K562 (cell line): ENCODE measurements around the gene BASP1. TPM values are rescaled to one million over a fixed set of nuclear protein-coding genes. Genes with fewer than 3 reads are reported as not detected.
A peak's percentile ranks its signal among the peaks of the same experiment; 100 is the strongest.

Source experiments
- ATAC-seq: fragments of 200-7000 bp; cut with Tn5 transposase; 3 replicates; pipeline ENCODE4 v1.9.1; 2020; ENCODE audit warnings: moderate library complexity
- BruUV-seq: library from RNA; stranded (reverse); fragments of 400-500 nt; replicated peaks from 2 replicates; lab custom pipeline; 2021; lab: Mats Ljungman, UMichigan
- CTCF ChIA-PET: fragments of 300-600 bp; formaldehyde crosslinking; extraction: SDS; loops from one replicate; lab custom pipeline; 2021; ENCODE audit warnings: low intra/inter-chr PET ratio; lab: Yijun Ruan, JAX
- POLR2A ChIA-PET: fragments of 300-600, 350-650 bp; sonication (Branson Sonifier 250); formaldehyde crosslinking; extraction: SDS; loops from one replicate; lab custom pipeline; 2021; ENCODE audit warnings: antibody characterized with exemption, inconsistent platforms; lab: Yijun Ruan, JAX
- DNase-seq, 4 experiments: peaks; one replicate each; pipeline versions ENCODE4 v3.0.0 to v3.0.0-alpha.2; 2011 to 2018; ENCODE audit warnings: low spot score in 3 of 4, mixed read lengths in 3 of 4; ENCODE audit errors: extremely low read depth in 1 of 4
- FAIRE-seq: peaks from 2 replicates; lab custom pipeline; 2011; peaks lifted over from hg19 to GRCh38; lab: Jason Lieb, UNC
- H2AFZ ChIP-seq: 2 replicates; pipeline ENCODE4 v1.6.0; 2011; ENCODE audit warnings: low read depth, low read length, control low read depth, inconsistent platforms
- H3K27ac ChIP-seq: fragments of 200-600 bp; 3 replicates; pipeline ENCODE4 v1.8.0; 2011; ENCODE audit warnings: low read depth, mild to moderate bottlenecking, control low read depth, inconsistent platforms, low read length, moderate library complexity, mixed read lengths; ENCODE audit errors: extremely low read depth
- H3K27me3 ChIP-seq, 2 experiments: fragments of 300-600 bp in 1 of 2; 2 replicates in 1 of 2; 3 replicates in 1 of 2; pipeline versions ENCODE4 v1.6.0 to v1.8.0; 2011; ENCODE audit warnings: inconsistent platforms in 2 of 2, low read length in 2 of 2, mild to moderate bottlenecking in 1 of 2, mixed read lengths in 1 of 2, moderate library complexity in 1 of 2; ENCODE audit not compliant: control insufficient read depth in 2 of 2, insufficient read depth in 2 of 2
- H3K36me3 ChIP-seq: fragments of 300-600 bp; 3 replicates; pipeline ENCODE4 v1.8.0; 2011; ENCODE audit warnings: mild to moderate bottlenecking, low read length, inconsistent platforms; ENCODE audit not compliant: control insufficient read depth, insufficient read depth
- H3K4me1 ChIP-seq, 2 experiments: fragments of 200-600 bp in 1 of 2; replicated peaks in 1 of 2; 2 replicates in 1 of 2; 3 replicates in 1 of 2; pipeline versions ENCODE4 v1.5.1 to v1.8.0; 2011; ENCODE audit warnings: inconsistent platforms in 2 of 2, low read length in 2 of 2, mild to moderate bottlenecking in 1 of 2, mixed read lengths in 1 of 2, moderate library complexity in 1 of 2; ENCODE audit not compliant: control insufficient read depth in 2 of 2, insufficient read depth in 2 of 2
- H3K4me2 ChIP-seq: 2 replicates; pipeline ENCODE4 v1.6.1; 2011; ENCODE audit warnings: low read length, control low read depth, inconsistent platforms, mixed read lengths; ENCODE audit not compliant: insufficient read depth
- H3K4me3 ChIP-seq: fragments of 200-600 bp; sonication (generic), shearing (Covaris generic); 2 replicates; pipeline ENCODE4 v1.5.1; 2016; ENCODE audit warnings: control low read depth, inconsistent platforms
- H3K79me2 ChIP-seq: fragments of 200-600 bp; 3 replicates; pipeline ENCODE4 v1.8.0; 2011; ENCODE audit warnings: low read length, inconsistent platforms; ENCODE audit not compliant: control insufficient read depth, insufficient read depth
- H3K9ac ChIP-seq, 2 experiments: 2 replicates each; pipeline versions ENCODE4 v1.6.0 to v1.6.1; 2011; ENCODE audit warnings: low read depth in 2 of 2, low read length in 2 of 2, control low read depth in 1 of 2, inconsistent platforms in 1 of 2, mild to moderate bottlenecking in 1 of 2, mixed read lengths in 1 of 2; ENCODE audit not compliant: insufficient read depth in 1 of 2
- H3K9me1 ChIP-seq: one replicate; pipeline ENCODE4 v1.6.0; 2011; ENCODE audit warnings: inconsistent platforms, mild to moderate bottlenecking, low read length, moderate library complexity; ENCODE audit not compliant: control insufficient read depth, insufficient read depth
- H3K9me3 ChIP-seq: replicated peaks from 2 replicates; pipeline ENCODE4 v1.5.1; 2011; ENCODE audit warnings: low read depth, low read length, inconsistent platforms; ENCODE audit not compliant: control insufficient read depth, insufficient read depth
- H4K20me1 ChIP-seq: replicated peaks from 2 replicates; pipeline ENCODE4 v1.6.1; 2011; ENCODE audit warnings: low read length, inconsistent platforms, mixed read lengths; ENCODE audit not compliant: control insufficient read depth, insufficient read depth
- CBX1 ChIP-seq: sonication (generic); IDR thresholded peaks from 2 replicates; pipeline ENCODE4 v1.6.1; 2016; ENCODE audit warnings: antibody characterized with exemption, low read depth, mild to moderate bottlenecking
- FUS ChIP-seq: fragments of 200-400 bp; formaldehyde crosslinking; optimal IDR thresholded peaks from 2 replicates; pipeline ENCODE3; 2017; ENCODE audit warnings: low read depth, low read length
- MAFK ChIP-seq: IDR thresholded peaks from 2 replicates; pipeline ENCODE4 v1.6.1; 2011; ENCODE audit warnings: low read length, improper control_type of control experiment
- NCOA2 ChIP-seq, 2 experiments: fragments of 450-650 bp; IDR thresholded peaks; 2 replicates each; pipeline ENCODE4 v1.6.1; 2018; ENCODE audit warnings: mild to moderate bottlenecking in 2 of 2, moderate library complexity in 1 of 2; ENCODE audit not compliant: partially characterized antibody in 2 of 2
- PTTG1 ChIP-seq: fragments of 450-650 bp; IDR thresholded peaks from 2 replicates; pipeline ENCODE4 v1.6.1; 2016; ENCODE audit warnings: low read depth, mild to moderate bottlenecking, missing genetic modification characterization, missing compliant biosample characterization
- SAP30 ChIP-seq: fragments of 200-600 bp; sonication (generic); IDR thresholded peaks from 2 replicates; pipeline ENCODE4 v1.6.1; 2012; ENCODE audit warnings: borderline replicate concordance, low read depth, mild to moderate bottlenecking, moderate library complexity, low read length, control low read depth, inconsistent platforms; ENCODE audit not compliant: insufficient read depth, poor library complexity, severe bottlenecking
- SMAD2 ChIP-seq: fragments of 150-350 bp; IDR thresholded peaks from 2 replicates; pipeline ENCODE4 v1.6.1; 2014; ENCODE audit warnings: low read depth, mild to moderate bottlenecking, low read length
- ZNF407 ChIP-seq: fragments of 450-650 bp; IDR thresholded peaks from 2 replicates; pipeline ENCODE4 v1.6.1; 2016; ENCODE audit warnings: low read depth
- ZSCAN29 ChIP-seq: fragments of 450-650 bp; IDR thresholded peaks from 2 replicates; pipeline ENCODE4 v1.6.1; 2017
- WGBS: fragments of 100-300 bp; shearing (Covaris generic); methylation state at CpG from one replicate; pipeline ENCODE4 v1.1.6; 2016; ENCODE audit warnings: low coverage, mixed read lengths; ENCODE audit not compliant: insufficient coverage; ENCODE audit errors: missing lambda C conversion rate; 5-methylcytosine and 5-hydroxymethylcytosine counted together
- in situ Hi-C: fragments of 300-500 bp; cut with MboI; formaldehyde crosslinking; loops from 4 replicates; pipeline ENCODE4 v1.15.0; 2018; ENCODE audit warnings: inconsistent platforms, mixed read lengths
- intact Hi-C: fragments of 100-400 bp; cut with micrococcal nuclease; formaldehyde crosslinking; loops from 2 replicates; pipeline ENCODE4 v1.14.2; 2022
- polyA plus RNA-seq, 8 experiments: library from polyadenylated mRNA; depleted of rRNA in 4 of 8; stranded (reverse) in 5 of 8; unstranded in 3 of 8; fragments of >200 nt; fragmentation: Nextera tagmentation in 2 of 8; fragmentation: Illumina TruSeq in 1 of 8; extraction: Ambion mirVana in 2 of 8; extraction: Trizol in 1 of 8; gene quantifications; 2 replicates each; pipeline versions ENCODE4 v1.2.1 to v1.2.3, GENCODE V29; 2011 to 2014; ENCODE audit warnings: inconsistent platforms in 1 of 8, missing spikeins in 1 of 8
- total RNA-seq, 7 experiments: library from RNA; depleted of rRNA in 6 of 7; stranded (reverse); fragments of >200 nt in 6 of 7; fragmentation: Illumina TruSeq in 2 of 7; extraction: Trizol in 2 of 7; gene quantifications; 2 replicates each; pipeline versions ENCODE4 v1.2.1 to v1.2.3, GENCODE V29; 2011 to 2021; ENCODE audit warnings: low replicate concordance in 1 of 7

BASP1 gene
- total and polyA plus RNA-seq, 9 of the 15 experiments (the other 6 are each of a cell fraction or from before 2014, with no cell fraction given), result 0.22 TPM; not detected in 8

GRCh38 chr5:17265041-17265440, 47.6 kb downstream of the BASP1 start:
- no peaks in the 10 kb centered on the region for H3K4me1 ChIP-seq
- H3K79me2 ChIP-seq, result no peaks in the 10 kb centered on the region
- WGBS, result 2% methylated on average over 2 of the region's 2 CpGs

GRCh38 chr5:17267106-17267505, 49.7 kb downstream of the BASP1 start:
- H3K27me3 ChIP-seq, result no peaks in the 10 kb centered on the region
- no peaks in the 10 kb centered on the region for H3K4me1 ChIP-seq
- no peaks in the 10 kb centered on the region for H4K20me1 ChIP-seq
- H3K9ac ChIP-seq, result no peak overlapping the region
- H3K36me3 ChIP-seq, result no peaks in the 10 kb centered on the region
- intact Hi-C loops, result no loop called here
- no peak overlapping the region for H3K4me2 ChIP-seq
- 3% methylated on average over 5 of the region's 5 CpGs for WGBS
- in situ Hi-C loops, result no loop called here
- H2AFZ ChIP-seq, result no peak overlapping the region
- H3K9me3 ChIP-seq, result no peaks in the 10 kb centered on the region
- ChIA-PET POLR2A (no interaction called here), CTCF (no interaction called here)
- no peak overlapping the region for H3K4me3 ChIP-seq
- DNase-seq (no peak), FAIRE-seq (no peak), ATAC-seq (no peak)
- H3K27ac ChIP-seq, result no peak overlapping the region
- H3K79me2 ChIP-seq, result no peaks in the 10 kb centered on the region
- H3K9me1 ChIP-seq, result no peaks in the 10 kb centered on the region
- BruUV-seq, result no TSS peak
- TF ChIP-seq PTTG1 (tag) (no peak), CBX1 (no peak), ZNF407 (no peak), NCOA2 (IDR thresholded peaks at IDR 0.05; ENCODE audit: partially characterized antibody in 2 of 2) (no peak), ZSCAN29 (no peak), SAP30 (no peak), FUS (no peak)

More at GRCh38 chr5:17265041-17265440, 47.6 kb downstream of the BASP1 start:
- Histone ChIP-seq H2AFZ (no peak overlapping the region), H4K20me1 (no peaks in the 10 kb centered on the region), H3K36me3 (no peaks in the 10 kb centered on the region), H3K9ac (no peak overlapping the region), H3K9me3 (no peaks in the 10 kb centered on the region), H3K27me3 (no peaks in the 10 kb centered on the region), H3K9me1 (no peaks in the 10 kb centered on the region), H3K4me2 (no peak overlapping the region), H3K4me3 (no peak overlapping the region), H3K27ac (no peak overlapping the region)
- intact Hi-C loops (no loop called here), in situ Hi-C loops (no loop called here)
- CTCF ChIA-PET, result no interaction called here
- DNase-seq (no peak), FAIRE-seq (no peak), ATAC-seq (no peak)
- 0 out of 2 replicates have a peak, but pooled peaks have one; percentile 12 for TF ChIP-seq MAFK
- no peak for TF ChIP-seq SMAD2
- BruUV-seq, result no TSS peak
- POLR2A ChIA-PET, result no interaction called here
